WI38 (cell line): Measurements from ENCODE around the gene SUPT20HL1.
"Not testable (repeated sequence)": the region's sequence is repeated elsewhere in the genome, so short reads cannot be mapped to it uniquely, and the experiment has no call there.

Source experiments
- H3K4me3 ChIP-seq: 2 replicates; pipeline ENCODE4 v1.5.1; 2011; ENCODE audit warnings: low read depth, mild to moderate bottlenecking, control low read depth, low read length
- TF ChIP-seq, protein P1 (sequence below): IDR thresholded peaks from 2 replicates; pipeline ENCODE4 v1.5.1; 2012; ENCODE audit warnings: low read depth, mild to moderate bottlenecking, control low read depth, low read length

The SUPT20HL1 gene

GRCh38 chrX:24364326-24364725, 3.9 kb downstream of the SUPT20HL1 start:
- H3K4me3 ChIP-seq: no peak overlapping the region
- TF ChIP-seq, protein P1, sequence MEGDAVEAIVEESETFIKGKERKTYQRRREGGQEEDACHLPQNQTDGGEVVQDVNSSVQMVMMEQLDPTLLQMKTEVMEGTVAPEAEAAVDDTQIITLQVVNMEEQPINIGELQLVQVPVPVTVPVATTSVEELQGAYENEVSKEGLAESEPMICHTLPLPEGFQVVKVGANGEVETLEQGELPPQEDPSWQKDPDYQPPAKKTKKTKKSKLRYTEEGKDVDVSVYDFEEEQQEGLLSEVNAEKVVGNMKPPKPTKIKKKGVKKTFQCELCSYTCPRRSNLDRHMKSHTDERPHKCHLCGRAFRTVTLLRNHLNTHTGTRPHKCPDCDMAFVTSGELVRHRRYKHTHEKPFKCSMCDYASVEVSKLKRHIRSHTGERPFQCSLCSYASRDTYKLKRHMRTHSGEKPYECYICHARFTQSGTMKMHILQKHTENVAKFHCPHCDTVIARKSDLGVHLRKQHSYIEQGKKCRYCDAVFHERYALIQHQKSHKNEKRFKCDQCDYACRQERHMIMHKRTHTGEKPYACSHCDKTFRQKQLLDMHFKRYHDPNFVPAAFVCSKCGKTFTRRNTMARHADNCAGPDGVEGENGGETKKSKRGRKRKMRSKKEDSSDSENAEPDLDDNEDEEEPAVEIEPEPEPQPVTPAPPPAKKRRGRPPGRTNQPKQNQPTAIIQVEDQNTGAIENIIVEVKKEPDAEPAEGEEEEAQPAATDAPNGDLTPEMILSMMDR: no peak

- H3K4me3 ChIP-seq: no peak overlapping the region
- TF ChIP-seq, protein P1: no peak
Observed at GRCh38 chrX:24364851-24365538, 4.6 kb downstream of the SUPT20HL1 start.

DNA sequence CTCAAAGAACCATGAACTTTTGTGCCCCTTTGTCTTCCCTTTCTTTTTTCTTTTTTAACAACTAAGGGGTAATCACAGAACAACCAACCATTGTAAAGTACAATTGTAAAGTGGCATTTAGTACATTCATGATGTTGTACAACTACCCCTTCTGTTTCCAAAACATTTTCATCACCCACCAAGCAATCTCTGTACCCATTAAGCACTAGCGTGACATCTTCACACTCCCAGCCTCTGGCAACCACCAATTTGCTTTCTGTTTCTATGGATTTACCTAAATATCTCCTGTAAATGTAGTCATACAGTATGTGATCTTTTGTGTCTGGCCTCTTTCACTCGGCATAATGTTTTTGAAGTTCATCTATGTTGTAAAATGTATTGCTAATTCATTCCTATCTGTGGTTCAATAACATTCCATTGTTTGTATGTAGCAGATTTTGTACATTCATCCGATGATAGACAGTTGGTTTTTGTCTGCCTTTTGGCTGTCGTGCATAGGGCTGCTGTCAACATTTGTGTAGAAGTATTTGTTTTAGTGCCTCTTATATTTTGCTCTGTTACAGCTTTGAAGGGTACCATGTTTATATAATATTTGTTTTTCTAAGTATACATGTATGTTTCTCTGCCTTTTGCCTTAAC, 6.4 kb downstream of the SUPT20HL1 start:
- not testable (repeated sequence) for H3K4me3 ChIP-seq

DNA sequence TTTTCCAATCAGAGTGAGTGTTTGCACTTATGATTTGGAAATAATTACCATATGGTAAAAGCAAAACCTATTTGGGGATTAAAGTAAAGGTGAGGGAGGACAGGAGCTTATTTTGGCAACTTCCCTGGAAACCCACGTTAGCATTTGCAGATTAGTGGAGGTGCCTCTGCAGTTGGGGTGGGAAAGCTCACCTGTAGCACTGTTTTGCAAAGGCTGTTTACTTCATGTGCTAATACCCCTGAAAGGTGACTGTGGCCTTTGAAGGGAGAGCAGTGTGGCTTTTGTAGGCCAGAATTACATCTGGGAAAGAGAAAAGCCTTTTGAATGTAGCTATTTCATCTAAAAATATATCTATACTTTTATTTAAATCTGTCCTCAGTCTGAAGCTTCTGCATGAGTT, 9.4 kb downstream of the SUPT20HL1 start:
- H3K4me3 ChIP-seq: no peak overlapping the region
- TF ChIP-seq, protein P1: no peak

DNA sequence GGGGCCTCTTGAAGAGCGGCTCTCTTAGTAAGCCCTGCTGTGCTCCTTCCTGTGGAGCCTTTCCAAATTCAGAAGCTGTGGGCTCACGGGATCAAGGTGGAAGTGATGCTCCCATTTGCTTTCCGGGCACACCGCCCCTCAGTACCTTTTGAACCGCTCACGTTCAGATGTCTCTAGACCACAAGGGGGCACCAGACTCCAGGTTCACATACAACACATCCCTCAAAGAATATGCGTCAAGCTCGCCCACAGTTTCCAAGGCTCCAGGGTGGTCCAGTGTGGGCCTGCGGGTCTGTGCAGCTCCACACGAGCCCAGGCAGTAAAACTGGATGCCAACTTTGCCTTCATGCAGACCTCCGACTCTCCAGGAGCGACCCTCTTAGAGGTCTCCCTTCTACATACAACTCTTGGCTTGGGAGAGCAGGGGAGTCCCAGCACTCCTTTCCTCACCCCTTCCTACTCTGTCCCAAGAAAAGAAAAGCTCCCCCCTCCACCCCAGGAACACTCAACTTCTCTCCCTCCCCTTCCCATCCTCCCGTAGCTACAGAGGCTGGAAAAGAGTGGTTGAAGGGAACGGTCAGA, 11.0 kb downstream of the SUPT20HL1 start:
- TF ChIP-seq, protein P1: peak; percentile 45
- H3K4me3 ChIP-seq: no peak overlapping the region

GRCh38 chrX:24372021-24372763, 11.8 kb downstream of the SUPT20HL1 start:
- no peak overlapping the region for H3K4me3 ChIP-seq
- TF ChIP-seq, protein P1: no peak

DNA sequence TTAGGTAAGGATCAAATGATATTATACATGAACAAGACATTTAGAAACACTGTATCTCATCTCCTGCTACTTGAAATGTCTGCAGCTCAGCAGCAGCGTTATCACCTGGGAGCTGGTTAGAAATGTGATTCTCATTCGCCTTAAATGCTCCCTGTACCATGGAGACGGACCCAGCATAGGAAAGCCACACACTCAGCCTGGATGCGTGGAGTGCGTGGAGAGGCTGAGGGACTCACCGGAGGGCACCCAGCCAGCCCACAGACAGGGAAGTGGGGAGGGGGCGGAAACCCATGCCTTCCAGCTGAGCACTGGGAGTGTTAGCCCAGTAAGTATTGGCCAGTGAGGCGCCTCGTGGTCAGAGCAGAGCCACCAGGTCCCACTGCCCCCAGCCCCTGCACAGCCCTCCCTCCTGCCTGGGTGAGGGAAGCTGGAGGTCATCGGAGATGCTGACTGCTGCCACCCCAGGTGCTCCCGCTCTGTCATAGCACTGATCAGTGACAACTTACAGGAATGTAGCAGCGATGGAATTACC, 15.2 kb downstream of the SUPT20HL1 start:
- TF ChIP-seq, protein P1: no peak
- H3K4me3 ChIP-seq: no peak overlapping the region
